Tongue (tissue), 2 donors: ENCODE measurements around the gene RIC1. TPM values are rescaled to one million over a fixed set of nuclear protein-coding genes. Genes with fewer than 3 reads are reported as not detected.
"Not testable (repeated sequence)": the region's sequence is repeated elsewhere in the genome, so short reads cannot be mapped to it uniquely, and the experiment has no call there.

Source experiments
- DNase-seq: peaks from one replicate; pipeline ENCODE4 v3.0.0-alpha.2; 2015
- total RNA-seq: library from RNA; depleted of rRNA; stranded (reverse); fragments of >200 nt; gene quantifications from one replicate; pipeline ENCODE4 v1.2.3, GENCODE V29; 2014

The RIC1 gene
- total RNA-seq: 38.9 TPM

GRCh38 chr9:5628530-5629311 is at the start of gene RIC1:
RIC1 (plus strand) TSS chr9:5629107; CDS start chr9:5629310, 203 bp downstream.
- DNase-seq: peak; percentile 96

- no peak for DNase-seq
These were observed 49.0 kb upstream of the RIC1 start for GRCh38 chr9:5579881-5580280.

- no peak for DNase-seq
These were observed 48.3 kb upstream of the RIC1 start for GRCh38 chr9:5580650-5581049.

- not testable (repeated sequence) for DNase-seq
These were observed 47.2 kb upstream of the RIC1 start for GRCh38 chr9:5581706-5582105.

- DNase-seq: peak; percentile 35
These were observed 46.1 kb upstream of the RIC1 start for GRCh38 chr9:5582835-5583195.

GRCh38 chr9:5586391-5586802 is 42.5 kb upstream of the RIC1 start:
- no peak for DNase-seq

- DNase-seq: no peak
These were observed 41.9 kb upstream of the RIC1 start for GRCh38 chr9:5587024-5587423.

- no peak for DNase-seq
These were observed 36.7 kb upstream of the RIC1 start for GRCh38 chr9:5592231-5592630.

- DNase-seq: no peak
These were observed 36.0 kb upstream of the RIC1 start for GRCh38 chr9:5592904-5593303.

GRCh38 chr9:5593904-5594303 is 35.0 kb upstream of the RIC1 start:
- no peak for DNase-seq

GRCh38 chr9:5596173-5596572 is 32.7 kb upstream of the RIC1 start:
- no peak for DNase-seq

- DNase-seq: no peak
These were observed 20.3 kb upstream of the RIC1 start for GRCh38 chr9:5608298-5609225.

- no peak for DNase-seq
These were observed 19.7 kb upstream of the RIC1 start for GRCh38 chr9:5609226-5609596.

- no peak for DNase-seq
These were observed 18.4 kb upstream of the RIC1 start for GRCh38 chr9:5610491-5610890.

GRCh38 chr9:5611321-5612184 is 17.4 kb upstream of the RIC1 start:
- no peak for DNase-seq

GRCh38 chr9:5612185-5612530 is 16.7 kb upstream of the RIC1 start:
- no peak for DNase-seq

GRCh38 chr9:5614192-5614591 is 14.7 kb upstream of the RIC1 start:
- no peak for DNase-seq

- no peak for DNase-seq
These were observed 13.9 kb upstream of the RIC1 start for GRCh38 chr9:5614985-5615384.

- no peak for DNase-seq
These were observed 11.2 kb upstream of the RIC1 start for GRCh38 chr9:5617749-5618148.

GRCh38 chr9:5620494-5620893 is 8.4 kb upstream of the RIC1 start:
- no peak for DNase-seq

GRCh38 chr9:5621327-5621726 is 7.6 kb upstream of the RIC1 start:
- DNase-seq: no peak

- no peak for DNase-seq
These were observed 6.9 kb upstream of the RIC1 start for GRCh38 chr9:5622016-5622415.

GRCh38 chr9:5624655-5625054 is 4.3 kb upstream of the RIC1 start:
- DNase-seq: no peak
